HG03066 (cell line): ENCODE results near the gene ZNF710.

Source experiments
- ATAC-seq: cut with Tn5 transposase; IDR thresholded peaks from one replicate; pipeline ENCODE4 v1.9.1; 2021; ENCODE audit warnings: low read depth; ENCODE audit not compliant: unreplicated experiment

ZNF710 gene

GRCh38 chr15:90075420-90076289 is 74.5 kb downstream of the ZNF710 start:
- no peak for ATAC-seq

GRCh38 chr15:90076716-90077115 is 75.6 kb downstream of the ZNF710 start:
- no peak for ATAC-seq

GRCh38 chr15:90078965-90079364 is 77.8 kb downstream of the ZNF710 start:
- ATAC-seq = no peak

- ATAC-seq = no peak
These were observed 78.7 kb downstream of the ZNF710 start for GRCh38 chr15:90079619-90080457.

GRCh38 chr15:90080458-90080755 is 79.3 kb downstream of the ZNF710 start:
- no peak for ATAC-seq

- ATAC-seq = no peak
These were observed 79.8 kb downstream of the ZNF710 start for GRCh38 chr15:90080818-90081393.

GRCh38 chr15:90082140-90082715 is 81.1 kb downstream of the ZNF710 start:
- no peak for ATAC-seq

- no peak for ATAC-seq
These were observed 82.3 kb downstream of the ZNF710 start for GRCh38 chr15:90083419-90083818.

GRCh38 chr15:90083954-90084607 is 83.0 kb downstream of the ZNF710 start:
- no peak for ATAC-seq

- ATAC-seq = no peak
These were observed 83.8 kb downstream of the ZNF710 start for GRCh38 chr15:90084876-90085423.

GRCh38 chr15:90085565-90085964 is 84.4 kb downstream of the ZNF710 start:
- ATAC-seq = no peak

- ATAC-seq = no peak
These were observed 85.7 kb downstream of the ZNF710 start for GRCh38 chr15:90086868-90087268.

- ATAC-seq = no peak
These were observed 86.5 kb downstream of the ZNF710 start for GRCh38 chr15:90087454-90088154.

GRCh38 chr15:90090226-90090848 is 89.2 kb downstream of the ZNF710 start:
- no peak for ATAC-seq

- ATAC-seq = no peak
These were observed 90.2 kb downstream of the ZNF710 start for GRCh38 chr15:90091156-90091931.

GRCh38 chr15:90095521-90095959 is 94.4 kb downstream of the ZNF710 start:
- peak; percentile 36 for ATAC-seq

- peak; percentile 51 for ATAC-seq
These were observed 96.4 kb downstream of the ZNF710 start for GRCh38 chr15:90097475-90097874.

GRCh38 chr15:90099072-90099867 is 98.1 kb downstream of the ZNF710 start:
- ATAC-seq = no peak
